ENCODE data around the gene PDZRN3.

The PDZRN3 gene

DNA sequence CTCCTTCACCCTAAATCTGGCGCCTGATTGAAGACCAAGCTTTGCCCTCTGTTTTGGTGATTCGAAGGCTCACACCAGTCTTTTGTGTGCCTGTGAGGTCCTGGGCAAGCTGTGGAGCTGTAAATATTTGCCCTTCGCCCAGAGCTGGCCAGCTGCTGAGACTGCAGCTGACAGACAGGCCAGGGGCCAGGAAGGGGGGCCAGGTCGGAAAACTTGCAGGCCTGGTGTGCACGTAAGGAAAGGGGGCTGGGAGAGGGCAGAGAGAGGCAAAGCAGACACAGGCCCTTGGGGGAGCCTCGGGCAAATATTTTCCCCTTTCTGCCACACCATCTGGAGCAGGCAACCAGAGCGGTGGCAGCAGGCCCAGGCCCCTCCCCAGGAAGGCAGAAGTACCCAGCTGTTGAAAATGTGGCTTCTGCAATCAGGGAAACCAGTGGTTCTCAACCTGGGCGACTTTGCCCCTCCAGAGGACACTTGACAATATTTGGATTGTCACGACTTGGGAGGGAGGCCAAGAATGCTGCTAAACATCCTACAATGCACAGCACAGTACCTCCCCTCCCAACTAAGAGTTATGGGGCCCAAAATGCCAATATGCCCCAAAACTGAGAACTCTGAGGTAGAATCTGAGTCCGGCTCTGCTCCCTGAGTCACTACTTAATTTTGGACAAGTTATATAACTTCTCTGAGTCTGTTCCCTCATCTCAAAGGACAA, 2.5 kb downstream of the PDZRN3 start:
- no peak for DNase-seq

DNA sequence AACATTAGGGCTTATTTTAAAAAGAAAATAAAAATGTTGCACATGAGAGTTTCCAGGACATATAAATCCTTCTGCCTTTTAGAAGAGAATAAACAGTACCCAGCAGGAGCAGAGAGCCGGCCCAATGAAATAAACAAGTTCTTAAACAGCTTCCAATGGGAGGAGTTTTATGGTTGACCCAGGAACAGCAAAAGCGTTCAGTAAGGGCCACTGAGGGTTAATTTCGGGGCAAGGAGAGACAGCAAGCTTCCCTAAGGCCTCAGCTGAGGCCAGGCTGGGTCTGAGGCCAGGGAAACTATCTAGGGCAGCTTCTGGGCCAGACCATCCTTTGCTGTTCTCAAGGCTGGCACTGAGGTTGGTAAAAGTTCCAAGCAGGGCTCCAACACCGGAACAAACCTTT, 3.4 kb downstream of the PDZRN3 start:
- no peak for DNase-seq

DNA sequence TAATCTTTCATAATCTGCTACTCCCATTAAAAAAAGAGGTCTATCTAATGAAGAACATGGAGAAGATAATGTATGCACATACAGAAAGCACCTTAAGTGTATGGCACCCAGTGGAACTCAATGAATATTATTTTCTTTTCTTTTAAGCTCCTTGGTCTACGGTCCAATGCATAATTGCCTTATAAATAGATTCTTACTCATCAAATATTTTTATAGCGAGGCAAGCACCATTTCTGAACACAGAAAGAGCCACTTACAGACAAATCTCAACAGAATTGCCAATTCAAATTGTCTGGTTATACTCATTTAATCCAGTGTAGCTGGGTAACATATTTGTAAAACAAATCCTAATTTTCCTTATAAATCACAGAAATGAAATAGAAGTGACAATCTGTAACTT, 6.3 kb downstream of the PDZRN3 start:
- DNase-seq: no peak

DNA sequence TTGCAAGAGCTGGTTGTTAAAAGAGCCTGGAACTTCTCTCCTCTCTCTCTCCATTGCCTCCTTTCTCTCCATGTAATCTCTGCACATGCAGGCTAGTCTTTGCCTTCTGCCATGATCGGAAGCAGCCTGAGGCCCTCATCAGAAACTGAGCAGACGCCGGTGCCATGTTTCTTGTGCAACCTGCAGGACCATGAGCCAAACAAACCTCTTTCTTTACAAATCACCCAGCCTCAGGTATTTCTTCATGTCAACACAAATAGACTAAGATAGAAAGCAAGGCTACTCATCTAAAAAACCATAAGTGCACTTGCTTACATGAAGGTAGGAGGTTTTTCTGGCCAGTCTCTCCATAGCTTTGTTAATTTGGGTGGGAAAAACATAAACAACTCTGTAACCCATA, 8.7 kb downstream of the PDZRN3 start:
- DNase-seq: no peak

DNA sequence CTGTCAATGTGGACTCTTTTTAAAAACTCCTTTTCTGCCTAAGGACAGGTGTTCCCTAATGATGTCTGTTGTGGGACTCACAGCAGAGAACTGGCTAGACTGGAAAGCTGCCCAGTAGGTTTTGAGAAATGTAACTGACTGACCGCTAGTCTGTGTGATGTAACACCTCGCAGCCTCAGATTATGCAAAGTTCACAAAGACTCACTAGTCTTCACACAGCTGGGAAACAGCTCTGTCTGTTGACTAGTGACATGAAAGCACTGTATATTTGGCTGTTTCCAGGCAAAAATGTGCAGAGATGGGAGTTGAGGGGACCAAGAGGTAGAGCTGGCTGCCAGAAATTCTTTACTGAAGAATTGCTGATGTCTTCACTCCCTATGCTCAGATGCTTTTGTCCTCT, 10.3 kb downstream of the PDZRN3 start:
- no peak for DNase-seq

DNA sequence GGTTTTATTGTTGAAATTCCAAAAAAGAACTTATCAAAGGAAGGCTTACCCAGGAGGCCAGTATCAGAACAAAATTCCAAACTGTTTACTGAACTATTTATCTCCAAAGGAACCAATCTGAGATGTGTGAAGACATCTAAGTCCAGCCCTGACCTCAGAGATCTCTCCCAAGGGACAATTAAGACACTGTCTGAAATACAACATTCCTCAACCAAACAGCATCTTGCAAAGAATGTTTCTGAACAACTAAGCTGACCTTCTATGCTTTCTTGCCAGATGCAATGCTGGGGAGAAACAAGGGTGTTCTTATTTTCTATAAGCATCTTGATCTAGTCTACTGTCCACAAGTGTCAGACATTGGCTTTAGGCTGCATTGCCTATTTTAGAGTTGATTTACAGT, 13.6 kb downstream of the PDZRN3 start:
- no peak for DNase-seq

DNA sequence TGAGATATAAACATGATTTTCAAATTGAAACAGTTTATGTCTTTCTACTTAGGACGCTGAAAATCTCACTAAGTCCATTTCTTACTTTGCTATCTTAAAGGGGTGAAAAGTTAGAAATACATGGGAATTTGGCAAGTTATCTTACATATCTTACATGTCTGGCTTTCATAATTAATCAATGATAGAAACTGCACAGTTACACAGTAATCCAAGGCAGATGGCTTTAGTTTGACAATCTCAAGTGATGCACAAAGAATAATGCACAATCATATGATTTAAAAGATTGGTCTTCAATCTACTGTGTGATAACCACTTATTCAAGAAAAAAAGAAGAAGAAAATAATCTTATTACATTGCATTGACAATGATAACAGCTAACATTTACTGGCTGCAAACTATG, 14.2 kb downstream of the PDZRN3 start:
- DNase-seq: no peak

DNA sequence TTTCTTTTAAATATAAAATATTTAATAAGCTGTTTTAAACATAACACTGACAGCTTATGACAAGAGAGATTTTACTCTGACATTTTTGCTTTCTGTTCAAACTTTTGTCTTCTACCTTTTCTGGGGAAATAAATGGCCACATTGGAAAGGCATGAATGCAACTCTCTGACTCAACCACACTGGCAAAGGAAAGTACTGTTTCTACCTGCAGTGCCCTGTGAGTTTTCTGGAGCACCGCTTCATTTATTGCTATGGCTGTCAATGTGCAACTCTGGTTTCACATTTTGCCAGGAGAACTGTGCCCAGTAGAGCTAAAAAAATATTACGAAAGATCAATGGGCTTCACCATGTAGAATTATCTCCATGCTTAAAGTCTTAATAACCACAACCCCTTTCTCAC, 15.1 kb downstream of the PDZRN3 start:
- no peak for DNase-seq

DNA sequence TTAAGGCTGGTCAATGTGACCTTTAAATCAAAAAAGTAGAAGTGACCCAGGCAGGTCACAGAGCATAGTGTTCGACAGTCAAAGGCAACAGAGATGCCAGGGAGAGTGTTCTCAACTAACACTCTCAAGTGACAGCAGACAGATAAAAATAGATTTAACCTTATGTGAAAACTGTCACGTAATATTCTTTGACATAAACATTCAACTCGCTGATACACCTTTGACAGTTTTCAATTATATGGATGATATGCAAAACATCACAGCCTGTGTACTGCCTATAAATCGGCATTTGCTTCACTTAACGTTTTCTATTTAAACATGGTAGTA, 15.5 kb downstream of the PDZRN3 start:
- no peak for DNase-seq

DNA sequence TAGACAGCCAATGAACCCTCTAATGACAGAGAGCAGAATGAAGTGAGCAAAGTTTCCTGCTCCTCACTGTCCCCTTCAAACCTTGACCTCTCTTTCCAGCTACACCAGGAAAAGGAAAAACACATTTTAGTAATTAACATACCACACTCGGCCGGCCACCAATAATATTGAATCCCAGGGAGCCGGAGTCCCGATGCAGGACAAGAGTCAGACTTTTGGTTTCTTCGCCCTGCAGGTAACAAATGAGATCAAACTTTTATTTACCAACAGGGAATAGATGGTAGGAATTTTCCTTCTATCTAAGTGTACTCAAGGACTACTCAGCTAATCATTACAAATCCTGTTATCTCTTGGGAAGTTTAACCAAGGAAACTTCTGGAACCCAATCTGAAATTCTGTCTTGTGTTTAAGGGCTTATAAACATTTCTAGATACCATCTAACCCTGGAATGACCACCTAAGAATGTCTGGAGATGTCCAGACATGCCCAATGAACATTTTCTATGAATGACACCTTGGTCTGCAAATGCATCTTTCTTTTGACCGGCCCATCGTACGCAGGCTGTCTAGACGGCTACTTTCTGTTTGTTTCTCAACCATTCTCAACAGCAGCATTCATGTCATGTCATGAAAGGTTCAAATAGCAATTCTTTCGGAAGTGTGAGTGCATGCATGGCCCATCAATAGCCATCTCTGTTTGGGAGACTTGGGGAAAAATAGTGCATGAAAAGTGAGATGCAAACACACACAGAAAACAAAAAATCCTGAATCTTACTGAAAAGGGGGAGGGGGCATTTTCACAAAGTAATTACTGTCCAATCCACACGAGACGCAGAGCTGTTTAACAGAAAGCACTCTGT, 16.1 kb downstream of the PDZRN3 start:
- no peak for DNase-seq

DNA sequence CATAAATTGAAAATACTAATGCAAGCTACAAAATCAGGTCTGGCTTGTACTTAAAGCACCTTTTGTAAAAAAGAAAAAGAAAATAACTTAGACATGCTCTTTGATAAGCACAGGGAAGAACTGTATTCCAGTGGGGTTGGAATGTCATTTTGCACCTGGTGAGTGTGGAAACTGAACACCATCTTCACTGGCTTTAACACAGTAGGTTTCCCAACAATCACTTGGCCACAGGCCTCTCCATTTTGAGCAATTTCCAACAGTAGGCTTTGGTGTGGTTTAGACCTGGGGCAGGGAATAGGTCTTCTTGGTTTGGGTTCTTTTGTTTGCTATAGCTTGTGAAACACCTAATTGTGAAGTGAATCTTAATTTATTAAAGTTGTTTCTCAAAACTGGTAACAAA, 18.9 kb downstream of the PDZRN3 start:
- no peak for DNase-seq

DNA sequence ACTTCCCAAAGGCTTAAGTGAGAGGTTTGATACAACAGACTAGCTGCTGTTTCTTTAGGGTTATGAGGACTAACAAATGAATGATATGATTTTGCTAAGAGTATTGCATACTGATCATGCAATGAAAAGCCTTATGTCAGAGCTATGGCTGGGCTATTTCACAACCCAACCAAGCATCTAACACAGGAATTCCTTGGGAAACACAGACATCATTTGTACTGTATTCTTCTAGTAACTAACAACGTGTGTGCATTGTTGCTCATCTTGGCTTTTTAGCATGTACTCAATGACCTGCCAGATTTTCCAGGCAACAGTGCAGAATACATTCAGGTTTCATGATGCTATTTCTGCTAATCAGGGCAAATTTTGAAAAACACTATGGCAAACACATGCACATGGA, 19.3 kb downstream of the PDZRN3 start:
- DNase-seq: no peak

DNA sequence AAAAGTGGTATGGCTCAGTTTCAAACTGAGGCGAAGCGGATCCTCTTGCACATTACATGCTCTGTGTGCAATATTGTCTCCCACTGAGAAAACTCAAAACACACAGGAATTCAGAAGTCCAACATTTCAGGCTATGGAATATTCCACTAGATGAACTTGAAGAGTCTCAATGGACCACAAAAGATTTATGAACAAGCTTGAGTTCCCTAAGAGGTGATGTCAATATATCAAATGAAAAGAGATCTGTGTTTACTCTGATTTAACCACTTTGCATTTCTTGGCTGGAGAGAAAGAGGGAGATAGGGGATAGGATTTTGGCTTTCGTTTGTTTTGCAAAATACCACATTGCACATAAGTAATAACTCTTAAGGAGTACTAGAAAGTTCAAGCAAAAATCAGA, 20.3 kb downstream of the PDZRN3 start:
- no peak for DNase-seq

DNA sequence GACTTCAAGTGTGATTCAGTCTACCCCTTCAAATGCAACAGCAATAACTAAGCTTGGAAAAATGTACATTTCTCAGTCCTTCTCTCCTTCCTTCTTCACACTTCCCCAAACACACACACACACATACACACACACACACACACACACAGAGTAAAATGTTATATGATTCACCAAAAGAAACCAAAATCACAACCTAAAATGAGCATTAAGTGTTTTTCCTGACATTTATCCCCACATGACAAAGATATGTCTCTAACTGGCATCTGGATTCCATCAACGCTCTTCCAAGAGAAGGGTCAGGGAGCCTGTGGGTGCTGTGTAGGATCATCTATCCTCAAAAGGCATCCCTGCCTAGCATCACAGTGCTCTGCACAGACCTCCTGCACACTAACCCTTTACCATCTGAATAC, 21.0 kb downstream of the PDZRN3 start:
- DNase-seq: no peak

DNA sequence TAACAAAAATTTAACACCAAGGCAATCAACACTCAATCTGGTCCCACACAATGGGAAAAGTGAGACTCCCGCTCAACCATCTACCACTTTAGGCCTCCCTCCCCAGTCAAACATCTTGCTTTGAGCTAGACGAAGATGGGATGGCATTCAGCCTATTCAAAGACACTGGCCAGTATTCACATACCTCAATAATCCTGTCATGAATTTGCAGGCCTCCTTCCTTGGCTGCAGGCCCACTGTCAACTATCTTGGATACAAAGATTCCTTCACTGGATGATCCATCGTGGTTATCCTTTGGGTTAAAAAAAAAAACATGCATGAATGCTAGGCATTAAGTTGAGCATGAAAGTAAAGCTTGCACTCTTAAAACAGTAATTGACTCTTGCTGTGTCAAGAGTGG, 22.6 kb downstream of the PDZRN3 start:
- DNase-seq: no peak

DNA sequence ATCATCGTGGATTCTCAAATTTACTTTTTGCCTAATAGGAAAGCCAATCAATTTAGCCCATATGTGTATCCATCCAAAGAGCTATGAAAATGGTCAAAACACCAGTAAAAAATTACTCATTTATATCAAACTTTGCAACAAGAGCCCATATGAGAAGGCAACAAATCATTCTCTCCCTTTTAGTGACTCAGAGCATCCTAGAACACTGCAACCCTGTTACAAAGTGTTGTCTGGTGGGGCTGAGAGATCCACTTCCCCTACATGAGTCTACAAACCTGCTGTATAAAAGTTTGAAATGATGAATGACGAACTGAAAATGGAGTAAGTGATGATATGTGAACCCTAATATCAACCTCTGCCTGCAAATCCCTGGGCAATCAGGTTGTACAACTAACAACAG, 23.3 kb downstream of the PDZRN3 start:
- no peak for DNase-seq

DNA sequence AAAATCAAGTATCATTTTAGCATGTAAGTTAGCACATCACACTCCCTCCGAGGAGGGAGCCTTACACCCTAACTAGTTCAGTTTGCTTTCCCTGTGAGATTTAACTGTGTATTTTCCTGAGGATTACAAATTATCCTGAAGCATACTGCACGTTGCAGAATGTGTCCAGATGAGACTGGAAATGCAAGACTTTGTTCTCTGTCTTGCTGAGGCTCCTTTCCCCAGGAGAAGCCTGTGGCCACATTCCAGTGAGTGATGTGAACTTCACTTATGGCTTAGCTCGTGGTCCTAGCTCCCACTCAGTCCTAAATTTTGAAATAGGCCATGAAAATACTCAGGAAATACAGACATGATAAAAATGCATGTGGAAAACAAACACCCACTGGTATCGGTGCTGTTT, 23.7 kb downstream of the PDZRN3 start:
- no peak for DNase-seq

DNA sequence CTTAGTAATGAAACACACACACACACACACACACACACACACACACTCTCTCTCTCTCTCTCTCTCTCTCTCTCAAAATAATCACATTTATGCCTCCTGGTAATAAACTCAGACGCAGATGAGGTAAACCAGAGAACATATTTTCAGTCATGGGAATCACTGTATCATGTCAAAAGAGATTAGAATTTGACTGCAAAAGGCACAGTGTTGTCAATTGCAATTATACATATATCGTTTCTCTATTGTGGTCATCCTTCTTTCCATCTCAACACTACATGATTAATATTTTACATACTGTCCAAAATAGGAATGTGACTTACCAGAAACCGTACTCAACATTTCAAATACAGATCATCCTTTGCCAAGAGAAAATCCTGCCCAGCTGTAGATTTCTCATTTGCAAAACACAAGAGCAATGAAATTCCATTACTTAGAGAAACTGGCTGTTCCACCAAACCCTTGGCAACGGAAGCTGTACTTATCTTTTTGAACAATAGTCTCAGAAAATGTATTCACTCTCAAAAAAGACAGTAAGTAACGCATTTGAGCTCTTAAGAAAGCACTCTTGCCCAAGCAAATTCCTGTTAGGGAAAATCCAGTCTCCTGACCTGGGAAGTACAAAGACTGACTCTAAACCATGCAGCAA, 24.3 kb downstream of the PDZRN3 start:
- no peak for DNase-seq

DNA sequence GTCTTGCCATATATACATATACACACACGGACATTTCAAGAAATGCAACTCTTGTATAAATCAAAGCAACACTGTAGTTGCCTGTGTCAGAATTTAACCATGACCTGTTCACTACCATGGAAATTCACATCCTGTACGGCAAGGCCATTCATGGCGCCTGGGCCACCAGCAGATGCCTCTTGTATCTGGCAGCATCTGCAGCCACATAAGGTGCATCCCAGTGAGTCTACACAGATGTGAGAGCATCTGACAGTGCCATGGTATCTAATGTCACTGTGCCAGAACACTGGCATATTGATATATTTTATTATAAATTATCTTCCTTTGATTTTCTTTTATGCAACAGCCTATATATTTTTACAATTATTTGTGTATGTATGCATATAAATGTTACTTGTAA, 25.1 kb downstream of the PDZRN3 start:
- no peak for DNase-seq

DNA sequence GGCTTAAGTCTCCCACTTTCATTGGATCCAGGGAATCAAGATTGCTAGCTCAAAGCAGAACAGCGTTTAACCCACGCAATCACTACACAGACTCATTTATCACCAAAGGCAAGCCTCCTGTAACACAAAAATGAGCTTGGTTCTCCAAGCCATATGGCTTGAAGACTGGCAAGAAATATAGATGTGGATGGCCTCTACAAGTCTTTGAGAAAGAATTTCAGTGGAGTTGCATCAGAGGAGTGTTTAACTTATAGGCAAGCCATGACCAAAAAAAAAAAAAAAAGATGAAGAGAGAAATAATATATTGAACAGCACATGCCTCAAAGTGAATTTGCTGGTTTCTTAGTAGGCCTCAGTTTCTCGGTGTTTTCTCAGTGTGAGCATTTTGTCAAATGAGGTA, 27.3 kb downstream of the PDZRN3 start:
- DNase-seq: no peak

DNA sequence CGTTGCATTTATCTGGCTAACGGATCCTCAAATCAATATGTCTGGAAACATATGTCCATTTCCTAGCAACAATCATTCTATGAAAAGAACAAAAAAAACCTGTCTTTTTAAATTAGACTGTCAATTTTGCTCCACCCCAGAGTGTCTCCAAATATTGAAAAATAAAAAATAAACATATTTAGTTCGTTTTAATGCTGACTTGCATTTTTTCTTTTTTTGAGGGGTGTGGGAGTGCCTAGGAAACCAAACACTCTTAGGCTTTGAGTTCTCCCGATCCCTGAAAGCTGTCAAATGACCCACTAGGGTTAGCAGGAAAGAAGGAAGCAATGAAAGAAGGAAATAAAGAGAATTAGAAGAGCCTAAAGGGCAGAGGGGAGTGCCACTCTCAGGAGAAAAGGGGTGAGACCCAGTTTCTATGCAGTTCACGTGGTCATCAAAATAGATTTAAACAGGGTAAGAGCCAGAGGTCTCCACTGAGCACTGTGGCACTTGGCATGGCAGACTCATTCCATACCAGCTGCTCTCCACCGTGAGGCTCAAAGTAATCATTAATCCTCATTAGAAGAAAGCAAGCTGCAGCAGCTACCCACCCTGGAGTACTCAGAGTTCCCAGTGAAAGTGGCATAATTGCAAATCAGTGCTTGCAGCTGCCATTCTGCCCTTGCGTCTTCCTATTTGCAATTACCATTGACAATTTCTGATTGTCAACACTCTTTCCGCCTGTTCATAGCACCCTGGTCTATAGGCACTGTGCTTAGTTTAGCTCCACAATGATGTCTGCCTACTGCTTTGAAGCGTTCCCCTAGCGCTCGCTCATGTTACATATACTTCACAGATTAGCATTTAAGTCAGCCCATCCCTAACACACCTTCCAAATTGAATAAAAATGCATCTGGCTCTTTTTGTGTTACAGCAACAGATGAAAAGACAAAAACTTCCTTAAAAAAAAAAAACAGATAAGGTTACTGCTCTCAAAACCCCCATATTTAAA, 32.3 kb downstream of the PDZRN3 start:
- DNase-seq: no peak

DNA sequence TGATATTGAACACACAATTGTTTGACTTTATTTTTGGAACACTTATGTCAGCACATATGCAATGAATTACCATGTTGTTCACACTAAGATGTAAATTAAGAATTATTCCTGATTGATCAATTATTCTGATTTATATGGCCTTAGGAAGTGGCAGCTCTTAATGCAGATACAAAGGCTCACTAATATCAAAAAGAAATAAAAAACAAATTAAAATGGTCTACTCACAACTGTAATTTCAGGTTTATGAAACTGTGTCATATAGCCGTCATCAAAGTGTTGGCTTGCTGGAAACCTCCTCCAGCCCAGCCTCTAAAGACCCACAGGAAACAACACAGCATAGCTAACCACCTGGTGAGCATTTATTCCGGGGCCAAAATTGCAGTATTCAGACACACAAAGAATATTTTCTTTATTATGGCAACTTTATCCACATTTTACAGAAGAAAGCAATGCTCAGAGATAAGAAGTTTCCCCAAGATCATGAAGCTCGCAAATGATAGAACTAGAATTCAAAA, 33.4 kb downstream of the PDZRN3 start:
- DNase-seq: no peak

DNA sequence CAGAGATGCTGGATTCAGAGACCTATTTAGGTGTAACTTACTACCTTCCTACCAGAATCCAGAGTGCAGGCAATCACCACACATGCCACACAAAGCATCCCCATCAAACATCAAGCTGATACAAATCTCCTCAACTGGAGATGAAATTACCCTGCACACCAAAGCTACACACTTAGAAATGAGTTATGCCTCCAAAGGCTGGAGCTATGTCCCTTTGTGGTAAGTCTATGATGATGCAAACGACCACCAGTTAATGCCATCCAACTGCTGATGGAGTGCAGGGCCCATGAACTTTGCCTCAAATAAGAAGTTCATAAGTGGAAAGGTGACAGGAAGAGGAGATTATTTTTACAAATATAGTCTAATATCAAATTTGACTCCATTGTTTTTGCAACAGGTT, 38.1 kb downstream of the PDZRN3 start:
- DNase-seq: no peak
